GM19025 (cell line): ENCODE results near the gene SMIM13.
"Not testable (repeated sequence)": the region's sequence is repeated elsewhere in the genome, so short reads cannot be mapped to it uniquely, and the experiment has no call there.

ENCODE experiments used
- ATAC-seq: cut with Tn5 transposase; IDR thresholded peaks from one replicate; pipeline ENCODE4 v1.9.1; 2021; ENCODE audit warnings: mild to moderate bottlenecking, low read depth, moderate library complexity; ENCODE audit not compliant: unreplicated experiment

The SMIM13 gene

GRCh38 chr6:11083491-11083890 lies 10.1 kb upstream of the SMIM13 start:
- ATAC-seq: no peak

GRCh38 chr6:11083956-11084355 lies 9.7 kb upstream of the SMIM13 start:
- ATAC-seq: no peak

GRCh38 chr6:11085758-11086435 lies 7.7 kb upstream of the SMIM13 start:
- no peak for ATAC-seq

- ATAC-seq: not testable (repeated sequence)
These were observed 6.4 kb upstream of the SMIM13 start for GRCh38 chr6:11087141-11087812.

DNA sequence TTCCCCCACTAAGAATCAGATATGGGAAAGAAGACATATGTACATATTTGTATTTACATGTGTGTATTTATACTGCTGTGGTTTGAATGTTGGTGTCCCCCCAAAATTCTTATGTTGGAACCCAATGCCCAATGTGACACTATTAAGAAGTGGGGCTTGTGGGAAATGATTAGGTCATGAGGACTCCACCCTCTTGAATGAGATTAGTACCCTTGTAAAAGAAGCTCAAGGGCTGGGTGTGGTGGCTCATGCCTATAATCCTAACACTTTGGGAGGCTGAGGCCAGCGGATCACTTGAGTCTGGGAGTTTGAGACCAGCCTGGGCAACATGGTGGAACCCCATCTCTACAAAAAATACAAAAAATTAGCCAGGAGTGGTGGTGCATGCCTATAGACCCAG lies 3.9 kb upstream of the SMIM13 start:
- no peak for ATAC-seq

DNA sequence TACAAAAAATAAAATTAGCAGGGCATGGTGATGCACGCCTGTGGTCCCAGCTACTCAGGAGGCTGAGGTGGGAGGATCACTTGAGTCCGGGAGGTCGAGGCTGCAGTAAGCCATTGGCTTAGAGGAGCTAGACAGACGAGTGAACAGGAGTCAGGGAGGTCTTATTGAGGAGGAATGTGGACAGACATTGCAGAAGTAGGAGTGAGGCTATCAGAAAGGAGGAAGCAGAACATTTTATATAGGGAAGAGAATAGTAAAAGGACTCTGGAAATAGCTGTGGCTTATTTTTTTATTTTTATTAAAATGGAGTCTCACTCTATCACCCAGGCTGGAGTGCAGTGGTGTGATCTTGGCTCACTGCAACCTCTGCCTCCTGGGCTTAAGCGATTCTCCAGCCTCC lies 2.5 kb upstream of the SMIM13 start:
- ATAC-seq: not testable (repeated sequence)

GRCh38 chr6:11092668-11093375 lies 812 bp upstream of the SMIM13 start:
- peak; percentile 13 for ATAC-seq

DNA sequence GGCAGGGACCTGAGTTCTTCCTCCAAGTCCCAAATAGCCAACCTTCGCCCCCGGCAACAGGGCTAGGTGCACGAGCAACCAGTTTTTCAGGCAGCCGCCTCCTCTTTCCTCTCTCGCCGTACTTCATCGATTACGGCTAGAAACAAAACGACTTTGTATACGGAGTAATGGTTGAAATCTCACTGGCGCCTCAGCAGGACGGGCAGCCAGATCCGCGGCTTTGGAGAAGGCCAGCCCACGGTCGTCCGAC lies 333 bp upstream of the SMIM13 start:
- peak; percentile 20 for ATAC-seq

DNA sequence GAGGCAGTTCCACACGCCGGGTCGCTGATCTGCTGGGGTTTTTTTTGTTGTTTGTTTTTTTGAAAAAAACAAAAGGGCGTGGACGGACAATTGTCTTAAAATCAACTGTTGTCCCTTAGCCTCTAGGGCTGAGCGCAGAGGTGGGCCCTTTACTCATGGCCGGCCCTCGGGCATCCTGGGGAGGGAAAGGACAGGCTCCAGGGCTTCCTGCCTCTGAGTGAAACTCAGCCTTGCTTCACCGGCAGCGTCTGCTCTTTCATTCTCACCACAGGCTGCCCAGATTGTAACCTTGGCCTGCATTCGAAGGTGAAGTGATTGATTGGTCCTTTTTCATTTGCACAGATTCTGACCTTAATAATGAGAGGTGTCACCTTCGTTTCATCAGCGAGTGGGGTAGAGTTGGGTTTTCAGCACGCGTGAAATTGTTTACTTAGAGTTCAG lies 797 bp downstream of the SMIM13 start:
- ATAC-seq: peak; percentile 30

GRCh38 chr6:11094941-11095340 lies 1.3 kb downstream of the SMIM13 start:
- ATAC-seq: no peak

DNA sequence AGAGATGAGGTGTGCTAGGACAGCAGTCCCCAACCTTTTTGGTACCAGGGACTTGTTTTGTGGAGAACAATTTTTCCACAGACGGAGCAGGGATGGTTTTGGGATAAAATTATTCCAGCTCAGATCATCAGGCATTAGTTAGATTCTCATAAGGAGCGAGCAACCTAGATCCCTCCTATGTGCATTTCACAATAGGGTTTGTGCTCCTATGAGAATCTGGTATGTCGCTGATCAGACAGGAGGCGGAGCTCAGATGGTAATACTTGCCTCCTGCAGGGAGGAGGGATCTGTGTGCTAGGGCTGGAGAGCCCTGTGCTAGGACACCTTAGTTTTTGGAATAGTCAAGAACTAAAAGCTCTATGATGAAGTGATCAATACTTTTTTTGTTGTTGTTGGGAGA lies 2.5 kb downstream of the SMIM13 start:
- no peak for ATAC-seq

GRCh38 chr6:11097476-11097875 lies 3.8 kb downstream of the SMIM13 start:
- no peak for ATAC-seq

DNA sequence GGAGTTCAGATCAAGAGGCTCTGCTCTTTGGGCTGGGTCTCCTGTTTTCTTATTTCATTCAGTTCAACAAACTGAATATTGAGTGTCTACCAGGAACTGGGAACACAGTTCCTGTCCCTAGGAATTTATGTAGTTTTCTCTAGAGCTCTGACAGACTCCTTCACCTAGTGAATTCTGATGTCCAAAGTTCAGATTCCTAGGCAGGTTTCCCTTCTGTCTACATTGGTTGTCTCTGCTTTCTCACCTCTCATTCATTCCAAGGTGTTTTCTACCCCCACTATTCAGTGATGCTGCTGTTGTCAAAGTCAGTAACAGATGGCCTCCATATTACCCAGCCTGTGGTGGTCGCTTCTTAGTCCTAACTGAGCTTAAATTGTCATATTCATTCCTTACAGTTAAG lies 4.4 kb downstream of the SMIM13 start:
- ATAC-seq: no peak

DNA sequence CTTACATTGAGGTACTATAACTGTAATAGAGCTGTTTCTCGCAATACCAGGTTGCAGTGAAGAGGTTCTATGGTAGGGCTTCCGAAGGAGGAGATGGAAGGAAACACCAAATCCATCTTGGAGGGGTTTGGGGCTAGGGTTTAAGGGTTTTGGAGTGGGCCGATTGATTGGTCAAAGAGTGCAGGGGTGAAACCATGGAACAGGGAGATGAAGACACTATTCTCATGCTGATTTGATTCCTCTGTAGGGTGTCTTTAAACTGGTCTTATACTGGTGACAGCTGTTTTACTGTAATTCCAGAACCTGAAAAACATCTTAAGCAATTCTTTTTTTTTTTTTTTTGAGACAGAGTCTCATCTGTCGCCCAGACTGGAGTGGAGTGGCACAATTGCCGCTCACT lies 7.8 kb downstream of the SMIM13 start:
- no peak for ATAC-seq

DNA sequence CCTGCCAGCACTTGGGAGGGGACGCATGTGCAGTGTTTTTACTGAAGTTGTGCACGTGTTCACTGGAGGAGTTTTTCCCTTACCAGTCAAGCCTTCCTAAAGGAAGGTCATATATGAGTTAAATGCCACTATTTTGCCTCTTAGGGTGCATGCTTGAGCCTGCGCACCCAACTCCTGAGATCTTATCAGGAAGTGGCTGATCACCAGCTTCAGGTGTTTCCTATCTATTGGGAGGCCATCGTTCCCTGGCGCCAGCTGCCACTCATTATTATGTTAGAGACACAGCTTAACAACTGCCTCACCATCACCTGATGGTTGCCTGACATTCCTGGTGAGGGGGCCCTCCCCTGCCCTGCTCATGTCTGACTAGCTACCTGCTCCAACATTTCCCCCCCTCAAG lies 9.4 kb downstream of the SMIM13 start:
- ATAC-seq: no peak

DNA sequence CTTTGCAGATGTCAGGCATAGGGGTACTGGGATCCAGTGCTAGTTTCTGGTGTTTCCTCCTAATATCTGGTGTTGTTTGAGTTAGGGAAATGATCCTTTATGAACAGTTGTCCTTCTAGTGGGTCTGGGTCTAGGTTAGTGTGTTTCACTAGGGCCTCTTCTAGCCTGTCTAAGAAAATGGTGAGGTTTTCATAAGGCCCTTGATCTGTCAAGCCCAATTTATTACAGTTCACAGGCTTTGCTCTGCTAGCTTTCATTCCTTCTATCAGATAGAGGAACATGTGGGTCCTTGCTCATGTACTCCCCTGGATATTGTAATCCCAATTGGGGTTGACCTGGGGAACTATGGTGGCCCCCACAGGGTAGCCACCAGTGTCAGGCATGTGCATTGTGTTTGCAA lies 15.1 kb downstream of the SMIM13 start:
- no peak for ATAC-seq

DNA sequence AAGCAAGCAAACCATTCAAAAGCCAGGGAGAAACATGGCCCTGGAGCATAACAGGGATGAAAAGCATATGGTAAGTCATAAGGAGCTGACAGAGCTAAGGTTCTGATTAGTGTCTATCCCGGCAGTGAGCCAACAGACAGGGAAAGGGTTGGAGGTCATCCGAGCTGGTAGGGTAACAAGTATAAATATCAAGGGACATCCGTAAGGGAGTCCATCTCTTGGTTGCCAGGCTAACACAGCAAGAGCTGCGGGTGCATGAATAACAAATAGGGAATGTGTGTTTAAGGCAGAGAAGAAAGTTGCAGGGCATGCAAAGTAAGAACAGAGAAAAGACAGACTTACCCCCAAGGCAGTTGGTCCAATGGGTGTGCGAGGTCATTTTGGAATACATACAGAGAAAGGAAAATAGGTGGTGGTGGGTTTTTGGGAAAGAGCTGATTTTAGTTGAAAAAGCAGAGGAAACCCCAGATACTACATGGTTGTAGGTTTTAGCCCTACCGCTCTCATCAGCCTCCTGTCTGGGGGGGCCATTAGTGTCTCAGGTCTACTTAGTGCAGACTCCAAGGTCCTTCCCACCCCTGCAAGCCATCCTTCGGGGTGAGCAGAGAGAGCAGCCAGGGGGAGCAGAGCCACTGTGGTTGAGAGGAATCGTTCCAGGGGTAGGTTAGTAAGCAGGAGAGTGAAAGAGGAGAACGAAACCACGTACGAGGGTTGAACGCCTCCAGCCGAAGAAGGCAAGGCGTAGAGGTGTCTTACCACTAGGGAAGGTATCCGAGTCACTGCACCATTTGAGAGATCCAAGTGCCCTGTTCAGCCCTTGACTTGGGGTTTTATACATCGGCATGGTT lies 17.5 kb downstream of the SMIM13 start, which contains the start of gene ERVFRD-1:
Gene ERVFRD-1, minus strand, starts transcription at position 805 of the 848 bp plus-strand sequence. CDS start 6,415 bp downstream, outside the sequence.
- ATAC-seq: no peak

GRCh38 chr6:11111769-11112437 lies 18.3 kb downstream of the SMIM13 start:
- ATAC-seq: no peak

GRCh38 chr6:11113038-11113437 lies 19.4 kb downstream of the SMIM13 start:
- ATAC-seq: no peak

- not testable (repeated sequence) for ATAC-seq
These were observed 22.3 kb downstream of the SMIM13 start for GRCh38 chr6:11115808-11116536.
